A375 (cell line): Measurements from ENCODE around the gene FRG1. TPM values are rescaled to one million over a fixed set of nuclear protein-coding genes. Genes with fewer than 3 reads are reported as not detected.

Experiments
- small RNA-seq: library from RNA; depleted of rRNA; stranded (forward); fragments of <200 nt; gene quantifications from one replicate; pipeline ENCODE3, GENCODE V24; 2014
- total RNA-seq: library from RNA; depleted of rRNA; stranded (reverse); fragments of >200 nt; shearing (Covaris generic); gene quantifications from 2 replicates; pipeline ENCODE4 v1.2.3, GENCODE V29; 2014; rRNA removed

FRG1 gene
- total RNA-seq: 69.3 and 92.1 TPM in 2 replicates

GRCh38 chr4:189940178-189941004 lies at the start of gene FRG1:
Gene FRG1 (plus strand): TSS chr4:189940872. CDS start chr4:189941010, 138 bp downstream.

Small RNA genes lying within 50 kb of the gene (small RNA-seq; reads per million reads assigned to genes)
- gene MLLT10P2: not detected

Other genes starting within 250 kb of the FRG1 start
- gene FRG2, start 86.4 kb downstream of the FRG1 start, total RNA-seq: not detected in 2 replicates
- not detected in 2 replicates for gene DBET, start 123.6 kb downstream of the FRG1 start, total RNA-seq
- gene DUX4, start 232.9 kb downstream of the FRG1 start, total RNA-seq: not detected in 2 replicates